Stimulated activated CD4-positive, alpha-beta T cell treated with anti-CD3 and anti-CD28 coated beads, Interleukin-4, amount 100 ng/mL, for 4 hours (primary cell): Measurements from ENCODE around the gene C1D.

Experiments used
- DNase-seq, 2 experiments: peaks; one replicate each; pipeline ENCODE4 v3.0.0-alpha.2; 2020

Gene C1D

GRCh38 chr2:68057658-68058396 is 5.0 kb downstream of the C1D start:
- DNase-seq: no peak

DNA sequence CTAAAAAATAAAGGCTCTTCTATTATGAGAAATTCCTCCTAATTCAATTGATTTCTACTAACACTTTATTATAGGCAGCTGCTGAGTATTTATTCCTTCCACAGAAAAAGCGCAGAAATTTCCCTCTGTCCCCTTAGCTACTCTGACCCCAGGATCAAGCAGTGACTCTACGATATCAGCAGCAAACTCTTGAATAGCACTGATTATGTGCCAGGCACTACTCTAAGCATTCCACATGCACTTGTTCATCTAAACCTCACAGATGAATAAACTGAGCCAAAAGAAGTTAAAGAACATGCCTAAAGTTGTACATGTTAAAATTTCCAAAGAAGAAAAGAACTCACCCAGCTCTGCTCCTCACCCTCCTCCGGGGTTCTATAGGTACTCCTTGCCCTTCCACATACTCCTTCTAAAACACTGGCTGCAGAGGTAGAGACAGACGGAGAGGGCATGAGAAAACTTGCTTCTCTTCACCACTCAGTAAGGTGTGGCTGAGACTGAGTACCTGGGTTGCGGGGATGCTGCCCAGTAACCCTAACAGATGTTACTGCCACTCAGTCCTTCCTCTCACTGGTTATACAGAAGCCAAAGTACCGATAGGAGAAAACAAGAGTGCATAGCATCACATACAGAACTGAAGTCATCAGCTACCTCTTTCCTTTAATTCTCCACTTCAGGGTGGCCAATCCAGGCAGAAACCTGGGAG is 9.9 kb downstream of the C1D start:
- no peak for DNase-seq

DNA sequence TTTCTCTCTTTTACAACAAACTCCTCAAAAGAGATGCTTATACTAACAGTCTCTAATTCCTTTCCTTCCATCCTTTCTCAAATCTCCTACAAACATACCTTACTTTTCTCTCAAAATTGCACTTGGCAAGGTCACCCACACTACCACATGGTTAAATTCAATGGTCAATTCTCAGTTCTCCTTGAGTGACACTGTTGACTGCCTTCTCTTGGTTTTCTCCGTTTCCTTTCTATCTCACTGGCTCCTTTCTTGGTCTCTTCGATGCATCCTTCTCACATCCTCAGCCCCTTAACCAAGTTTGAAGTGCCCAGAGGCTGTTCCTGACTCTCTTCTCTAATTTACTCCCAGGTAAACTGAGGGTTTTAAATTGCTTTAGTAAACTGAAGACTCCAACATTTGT is 12.5 kb downstream of the C1D start:
- DNase-seq: no peak

DNA sequence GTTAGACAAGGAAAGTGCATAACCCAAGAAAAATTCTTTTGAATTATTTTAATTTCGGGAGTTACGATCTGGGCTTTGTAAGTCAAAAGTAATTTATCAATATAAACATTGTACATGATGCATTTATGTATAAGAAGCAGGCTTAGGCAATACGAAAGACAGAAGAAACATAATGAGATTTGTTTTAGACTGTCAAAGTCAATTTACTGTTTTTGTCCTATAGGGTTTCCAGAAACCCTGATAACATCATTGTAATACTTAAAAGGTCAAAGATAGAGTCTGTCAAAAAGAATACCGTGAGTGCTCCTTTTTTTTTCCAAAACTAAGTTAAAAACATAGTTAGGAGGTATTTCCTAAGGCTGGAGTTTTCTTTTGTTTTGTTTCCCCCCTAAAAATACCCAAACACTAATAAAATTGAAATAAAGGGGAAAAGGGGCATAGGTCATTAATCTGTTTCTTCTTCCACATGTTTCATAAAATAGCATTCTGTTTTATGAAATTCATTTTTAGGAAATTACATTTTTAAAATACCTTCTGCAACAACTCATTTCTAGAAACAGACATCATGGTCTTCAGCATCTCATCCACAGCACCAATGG is 16.1 kb downstream of the C1D start:
- no peak for DNase-seq

- DNase-seq: no peak
Measured at GRCh38 chr2:68046224-68046623, 16.6 kb downstream of the C1D start.

DNA sequence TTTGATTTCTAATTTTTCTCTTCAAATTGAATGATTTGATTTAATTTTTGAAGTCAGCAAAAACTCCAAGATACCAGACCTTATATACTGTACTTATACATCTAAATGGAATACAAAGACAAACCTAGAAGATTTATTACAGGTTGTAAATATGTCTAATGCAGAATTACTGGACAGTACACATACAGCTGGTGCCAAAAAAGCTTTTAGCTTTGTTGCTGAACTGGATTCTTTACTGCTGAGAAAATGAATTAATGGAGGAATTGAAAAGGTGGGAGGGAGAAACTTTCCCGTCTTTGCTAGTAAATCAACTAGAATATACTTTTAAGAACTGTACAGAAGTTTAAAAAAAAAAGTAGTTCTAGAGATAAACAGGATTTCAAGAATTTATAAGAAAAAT is 17.5 kb downstream of the C1D start:
- DNase-seq: no peak

DNA sequence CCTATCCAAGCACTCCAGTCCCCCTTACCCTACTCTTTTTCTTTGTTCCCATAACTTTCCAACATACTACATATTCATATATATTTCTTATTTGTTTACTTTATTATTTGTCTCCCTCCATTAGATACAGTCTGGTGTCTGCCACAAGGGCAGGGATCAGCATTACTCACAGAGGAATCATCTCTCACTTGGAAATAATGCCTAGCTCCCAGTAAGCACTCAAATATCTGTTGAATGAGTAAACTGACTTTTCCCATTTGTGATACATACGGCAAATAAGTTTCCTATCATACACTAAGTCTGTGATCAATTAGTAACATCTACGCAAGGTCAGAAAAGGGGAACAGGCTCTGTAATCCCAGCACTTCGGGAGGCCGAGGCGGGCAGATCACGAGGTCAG is 18.7 kb downstream of the C1D start:
- no peak for DNase-seq

DNA sequence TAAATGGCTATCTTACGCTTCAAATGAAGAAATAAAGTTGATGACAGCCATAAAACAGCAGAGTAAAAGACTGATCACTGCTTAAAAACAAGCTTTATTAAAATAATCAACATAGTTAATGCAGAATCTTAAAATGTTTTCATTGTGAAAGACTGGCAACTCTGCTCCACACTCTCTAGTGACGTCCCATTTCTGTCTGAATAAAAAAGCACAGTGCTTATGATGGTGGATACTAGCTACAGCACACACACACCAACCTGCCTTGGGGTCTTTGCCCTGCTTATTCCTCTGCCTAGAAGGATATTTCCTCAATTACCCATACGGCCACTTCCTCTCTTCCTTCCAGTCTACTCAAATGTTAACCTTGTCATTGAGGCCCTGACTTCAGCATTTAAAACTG is 19.1 kb downstream of the C1D start:
- DNase-seq: no peak

DNA sequence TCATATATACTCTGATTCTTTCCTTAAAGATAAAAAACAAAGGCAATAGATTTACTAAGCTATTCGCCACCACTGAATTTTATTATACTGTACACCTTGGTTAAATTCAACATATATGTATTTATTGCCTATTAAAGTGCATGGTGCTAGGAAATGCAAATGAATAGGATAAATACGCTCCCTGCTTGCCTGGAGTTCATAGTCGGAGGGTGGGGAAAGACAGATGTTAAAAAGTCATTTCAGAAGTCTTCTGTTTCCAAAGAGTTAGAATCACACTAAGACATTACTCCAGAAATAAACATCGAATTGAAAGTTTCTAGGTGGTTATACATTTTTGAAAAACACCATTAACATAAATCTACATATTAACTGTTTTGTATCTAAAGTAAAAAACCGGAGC is 19.8 kb downstream of the C1D start:
- no peak for DNase-seq

GRCh38 chr2:68041704-68042245 is 21.0 kb downstream of the C1D start:
- DNase-seq: no peak

DNA sequence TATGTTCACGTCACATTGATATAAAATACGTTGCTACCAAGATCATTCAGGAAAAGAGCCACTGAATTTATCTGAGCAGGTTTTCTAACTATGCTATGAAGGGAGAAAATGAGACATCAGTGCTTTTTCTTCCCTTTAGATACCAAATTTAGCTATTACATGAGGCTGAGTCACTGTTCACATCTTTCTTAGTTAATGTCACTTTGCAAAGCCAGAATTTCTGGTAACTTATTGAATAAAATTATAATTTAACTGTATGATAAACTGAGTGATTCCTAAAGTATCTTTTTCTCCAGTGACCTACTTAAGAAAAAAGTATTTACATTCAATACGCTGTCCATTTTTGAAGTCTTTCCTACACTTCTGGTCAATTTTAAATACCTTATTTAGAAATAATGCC is 22.7 kb downstream of the C1D start:
- no peak for DNase-seq

DNA sequence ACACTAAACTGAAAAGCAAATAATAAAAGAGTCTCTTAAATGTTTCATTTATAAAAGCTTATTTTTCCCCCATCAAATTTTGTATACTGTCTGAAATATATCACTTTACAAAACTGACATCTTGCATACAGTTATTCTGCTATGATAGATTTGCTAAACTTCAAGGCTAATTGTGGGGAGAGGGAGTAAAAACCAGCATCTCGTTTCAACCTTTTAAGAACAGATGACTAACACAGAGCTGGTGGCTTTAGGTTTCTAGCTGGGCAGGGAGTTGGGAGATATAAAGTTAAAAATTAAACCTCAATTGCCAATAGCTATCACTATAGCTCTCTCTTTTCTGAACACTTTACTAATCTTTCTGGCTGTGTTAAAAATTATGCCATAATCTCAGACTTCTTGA is 23.5 kb downstream of the C1D start:
- DNase-seq: no peak

DNA sequence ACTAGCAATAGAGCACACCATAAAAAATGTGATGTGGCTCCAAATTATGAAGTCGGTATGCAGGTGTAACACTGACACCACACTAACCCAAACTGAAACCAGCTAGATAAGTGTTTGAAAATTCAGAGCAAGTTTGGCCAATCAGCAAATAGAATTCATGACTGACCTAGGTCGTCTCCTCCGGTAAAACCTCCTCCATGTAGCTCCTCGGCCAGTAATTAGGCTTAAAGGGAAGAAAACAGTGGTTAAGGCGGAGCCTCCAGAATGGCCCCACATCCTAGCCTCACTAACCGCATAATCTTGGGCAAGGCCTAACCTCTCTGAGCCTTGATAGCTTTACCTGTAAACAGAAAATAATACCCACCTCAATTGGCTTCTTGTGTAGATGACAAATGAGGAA is 30.1 kb downstream of the C1D start:
- DNase-seq: no peak

GRCh38 chr2:68031542-68032160 is 31.2 kb downstream of the C1D start:
- no peak for DNase-seq

DNA sequence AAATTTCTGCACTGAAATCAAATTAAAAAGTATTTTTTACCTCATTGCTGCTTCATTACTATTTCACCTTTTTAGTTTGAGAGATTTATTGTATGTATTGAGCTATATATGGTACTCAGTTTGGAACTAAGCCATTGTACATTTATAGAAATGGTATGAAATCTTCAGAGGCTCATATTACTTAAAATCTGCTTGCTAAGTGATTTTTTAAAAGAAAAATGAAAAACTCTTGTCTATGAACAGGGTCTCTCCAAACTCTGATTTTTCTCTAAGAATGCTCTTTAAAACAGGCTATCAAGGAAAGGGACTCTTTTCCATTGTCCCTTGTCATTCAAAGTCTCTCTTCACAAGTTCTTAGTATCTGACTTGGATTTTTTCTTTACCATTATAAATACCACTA is 31.8 kb downstream of the C1D start:
- no peak for DNase-seq

GRCh38 chr2:68030529-68030928 is 32.3 kb downstream of the C1D start:
- no peak for DNase-seq

DNA sequence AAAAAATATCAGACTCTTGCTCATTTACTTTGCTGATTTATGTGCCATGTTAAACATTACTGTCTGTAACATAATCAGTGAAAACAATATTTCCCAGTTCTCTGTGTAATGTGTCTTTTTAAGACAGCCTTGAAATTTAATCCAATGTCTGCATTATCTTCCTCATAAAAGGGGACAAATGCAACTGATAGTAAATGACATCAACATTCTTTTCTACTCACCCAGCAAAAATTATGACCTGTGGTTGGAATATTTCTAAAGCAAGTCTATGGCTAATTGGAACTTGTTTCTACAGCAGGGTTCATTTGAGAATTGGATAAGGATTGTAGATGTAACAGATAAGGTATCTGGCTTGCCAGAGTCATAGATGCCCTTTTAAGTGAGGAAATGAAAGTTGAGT is 34.8 kb downstream of the C1D start:
- no peak for DNase-seq

DNA sequence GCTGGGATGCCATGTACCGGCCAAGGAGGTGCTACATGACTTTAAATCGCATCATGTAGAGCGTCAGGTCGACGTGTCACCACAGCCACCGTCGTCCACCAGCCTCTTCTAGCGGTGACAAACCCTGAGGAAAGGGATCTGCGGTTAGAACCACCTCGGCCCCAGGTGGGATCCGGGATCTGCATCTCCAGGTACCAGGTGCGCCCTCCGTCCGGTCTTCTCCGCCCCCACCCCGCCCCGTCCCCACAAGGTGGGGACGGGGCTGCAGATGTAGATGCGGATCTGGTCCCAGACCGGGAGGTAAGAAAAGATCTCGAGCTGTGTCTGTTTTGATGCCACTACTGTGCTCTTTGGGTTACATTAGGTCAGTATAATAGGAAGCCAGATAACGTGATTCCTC is 38.4 kb downstream of the C1D start:
- DNase-seq: no peak

GRCh38 chr2:68023904-68024303 is 38.9 kb downstream of the C1D start:
- no peak for DNase-seq

DNA sequence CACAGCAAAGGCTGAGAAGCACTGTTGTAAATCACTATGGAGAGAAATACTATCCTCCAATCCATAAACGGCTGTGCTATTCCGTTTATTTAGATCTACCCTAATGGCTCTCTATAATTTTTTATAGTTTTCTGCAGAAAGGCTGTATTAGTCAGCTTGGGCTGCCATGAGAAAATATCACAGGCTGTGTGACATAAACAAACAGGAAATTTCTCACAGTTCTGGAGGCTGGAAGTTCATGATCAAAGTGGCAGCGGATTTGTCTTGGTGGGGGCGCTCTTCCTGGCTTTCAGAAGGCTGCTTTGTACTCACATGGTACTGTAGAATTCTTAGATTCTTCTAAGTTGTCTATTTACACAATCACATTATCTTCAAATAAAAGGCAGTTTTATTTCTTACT is 44.1 kb downstream of the C1D start:
- no peak for DNase-seq

- DNase-seq: no peak
Measured at GRCh38 chr2:68009526-68009925, 53.3 kb downstream of the C1D start.

GRCh38 chr2:68000170-68000825 is 62.5 kb downstream of the C1D start:
- DNase-seq: no peak

DNA sequence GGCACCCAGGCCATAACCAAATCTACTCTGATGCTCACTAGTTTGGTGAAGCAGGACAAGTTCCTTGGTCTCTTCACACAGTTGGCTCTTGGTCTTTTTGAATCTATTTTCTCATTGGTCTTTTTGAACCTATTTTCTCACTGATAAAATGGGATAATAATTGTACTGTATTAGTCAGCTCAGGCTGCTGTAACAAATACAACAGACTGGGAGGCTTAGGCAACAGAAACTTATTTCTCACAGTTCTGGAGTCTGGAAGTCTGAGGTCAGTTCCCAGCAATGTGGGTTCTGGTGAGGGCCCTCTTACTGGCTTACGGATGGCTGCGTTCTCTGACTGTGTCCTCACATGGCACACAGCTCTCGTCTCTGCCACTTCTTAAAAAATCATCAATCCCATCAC is 63.5 kb downstream of the C1D start:
- no peak for DNase-seq
